Neural progenitor cell (in vitro differentiated cells): ENCODE results near the gene MAGI2. TPM values are rescaled to one million over a fixed set of nuclear protein-coding genes. Genes with fewer than 3 reads are reported as not detected.

ENCODE experiments used
- DNase-seq: peaks from one replicate; pipeline ENCODE4 v3.0.0-alpha.2; 2016; ENCODE audit warnings: low spot score
- H2AFZ ChIP-seq: fragments of 200-600 bp; sonication (generic); replicated peaks from 2 replicates; pipeline ENCODE4 v1.6.1; 2016; ENCODE audit warnings: antibody characterized with exemption
- H3F3A ChIP-seq: fragments of 200-600 bp; sonication (generic); 2 replicates; pipeline ENCODE4 v1.6.1; 2016; ENCODE audit warnings: antibody characterized with exemption, low read depth
- H3K27ac ChIP-seq: fragments of 200-600 bp; sonication (generic); 2 replicates; pipeline ENCODE4 v1.5.1; 2016; ENCODE audit warnings: mild to moderate bottlenecking
- H3K27me3 ChIP-seq: fragments of 200-600 bp; sonication (generic); 2 replicates; pipeline ENCODE4 v1.6.1; 2016; ENCODE audit warnings: mild to moderate bottlenecking, moderate library complexity
- H3K36me3 ChIP-seq: fragments of 200-600 bp; sonication (generic); 2 replicates; pipeline ENCODE4 v1.5.1; 2016
- H3K4me1 ChIP-seq: fragments of 200-600 bp; sonication (generic); 2 replicates; pipeline ENCODE4 v1.6.1; 2016; ENCODE audit warnings: mixed run types
- H3K4me2 ChIP-seq: fragments of 200-600 bp; sonication (generic); 2 replicates; pipeline ENCODE4 v1.6.1; 2016
- H3K4me3 ChIP-seq: fragments of 200-600 bp; sonication (generic); 2 replicates; pipeline ENCODE4 v1.5.1; 2016
- H3K79me2 ChIP-seq: fragments of 200-600 bp; sonication (generic); 2 replicates; pipeline ENCODE4 v1.6.1; 2016; ENCODE audit warnings: low read depth
- H3K9ac ChIP-seq: fragments of 200-600 bp; sonication (generic); 2 replicates; pipeline ENCODE4 v1.6.1; 2016
- H3K9me3 ChIP-seq: fragments of 200-600 bp; sonication (generic); 2 replicates; pipeline ENCODE4 v1.5.1; 2016; ENCODE audit warnings: low read depth
- H4K20me1 ChIP-seq: fragments of 200-600 bp; sonication (generic); 2 replicates; pipeline ENCODE4 v1.6.1; 2016; ENCODE audit warnings: low read depth
- H3K27ac Mint-ChIP-seq: 3 replicates; pipeline ENCODE4 v1.8.0; 2021; ENCODE audit warnings: mixed read lengths
- H3K27me3 Mint-ChIP-seq: 2 replicates; pipeline ENCODE4 v1.8.0; 2022; ENCODE audit warnings: low read depth, mild to moderate bottlenecking, inconsistent platforms, moderate library complexity, mixed read lengths; ENCODE audit not compliant: insufficient read depth
- H3K36me3 Mint-ChIP-seq: 3 replicates; pipeline ENCODE4 v1.8.0; 2021; ENCODE audit warnings: mixed read lengths
- H3K4me1 Mint-ChIP-seq: 3 replicates; pipeline ENCODE4 v1.8.0; 2021; ENCODE audit warnings: mixed read lengths
- H3K4me3 Mint-ChIP-seq: 3 replicates; pipeline ENCODE4 v1.8.0; 2021; ENCODE audit warnings: mild to moderate bottlenecking, moderate library complexity, mixed read lengths
- H3K9me3 Mint-ChIP-seq: 3 replicates; pipeline ENCODE4 v1.8.0; 2020; ENCODE audit warnings: mixed read lengths
- CTCF ChIP-seq: fragments of 200-600 bp; sonication (generic); IDR thresholded peaks from 2 replicates; pipeline ENCODE4 v1.5.1; 2017; ENCODE audit warnings: antibody characterized with exemption, mild to moderate bottlenecking
- EZH2 ChIP-seq: fragments of 200-600 bp; sonication (generic); IDR thresholded peaks from 2 replicates; pipeline ENCODE4 v1.6.1; 2017; ENCODE audit warnings: antibody characterized with exemption, mild to moderate bottlenecking, moderate library complexity
- EZH2phosphoT487 ChIP-seq: fragments of 200-600 bp; sonication (generic); IDR thresholded peaks from 2 replicates; pipeline ENCODE4 v1.6.1; 2017; ENCODE audit warnings: antibody characterized with exemption
- total RNA-seq: library from RNA; depleted of rRNA; stranded (reverse); fragments of >200 nt; gene quantifications from 2 replicates; pipeline ENCODE4 v1.2.3, GENCODE V29; 2015; ENCODE audit warnings: low replicate concordance

MAGI2 gene
- total RNA-seq, 1 donor from 2014 or later, result 5.8 TPM

GRCh38 chr7:79353720-79354468 is 99.6 kb downstream of the MAGI2 start:
- no peak for DNase-seq
- Histone ChIP-seq H3K4me3 (no peak overlapping the region), H4K20me1 (no peaks in the 10 kb centered on the region), H3K4me2 (no peak overlapping the region), H3K27me3 (no peaks in the 10 kb centered on the region), H3K9ac (no peak overlapping the region), H3F3A (no peaks in the 10 kb centered on the region), H3K36me3 (no peaks in the 10 kb centered on the region), H3K79me2 (no peaks in the 10 kb centered on the region), H3K4me1 (no peaks in the 10 kb centered on the region), H3K27ac (no peak overlapping the region), H2AFZ (no peak overlapping the region), H3K9me3 (no peaks in the 10 kb centered on the region)
- TF ChIP-seq EZH2 (no peak), EZH2phosphoT487 (no peak), CTCF (no peak)
- Mint-ChIP-seq H3K36me3 (no peaks in the 10 kb centered on the region), H3K4me1 (no peaks in the 10 kb centered on the region), H3K27me3 (no peaks in the 10 kb centered on the region), H3K4me3 (no peak overlapping the region), H3K9me3 (no peaks in the 10 kb centered on the region), H3K27ac (no peak overlapping the region)

- Histone ChIP-seq H3K27ac (no peak overlapping the region), H3K4me1 (no peaks in the 10 kb centered on the region), H3K9me3 (no peaks in the 10 kb centered on the region), H3K4me2 (no peak overlapping the region), H3F3A (no peaks in the 10 kb centered on the region), H3K27me3 (no peaks in the 10 kb centered on the region), H3K4me3 (no peak overlapping the region), H4K20me1 (no peaks in the 10 kb centered on the region), H2AFZ (no peak overlapping the region), H3K9ac (no peak overlapping the region), H3K36me3 (no peaks in the 10 kb centered on the region), H3K79me2 (no peaks in the 10 kb centered on the region)
- Mint-ChIP-seq H3K4me1 (no peaks in the 10 kb centered on the region), H3K4me3 (no peak overlapping the region), H3K27me3 (no peaks in the 10 kb centered on the region), H3K27ac (no peak overlapping the region), H3K36me3 (no peaks in the 10 kb centered on the region), H3K9me3 (no peaks in the 10 kb centered on the region)
- DNase-seq, result no peak
- no peak for TF ChIP-seq CTCF
- TF ChIP-seq EZH2phosphoT487, result no peak
- TF ChIP-seq EZH2, result no peak
Observed at GRCh38 chr7:79352323-79352722, 101.1 kb downstream of the MAGI2 start.

- Histone ChIP-seq H3K9me3 (no peaks in the 10 kb centered on the region), H3K4me1 (no peaks in the 10 kb centered on the region), H3F3A (no peaks in the 10 kb centered on the region), H3K27me3 (no peaks in the 10 kb centered on the region), H4K20me1 (no peaks in the 10 kb centered on the region), H3K4me2 (no peak overlapping the region), H3K79me2 (no peaks in the 10 kb centered on the region), H3K9ac (no peak overlapping the region), H3K27ac (no peak overlapping the region), H2AFZ (no peak overlapping the region), H3K36me3 (no peaks in the 10 kb centered on the region), H3K4me3 (no peak overlapping the region)
- Mint-ChIP-seq H3K27ac (no peak overlapping the region), H3K27me3 (no peaks in the 10 kb centered on the region), H3K9me3 (no peaks in the 10 kb centered on the region), H3K4me3 (no peak overlapping the region), H3K4me1 (no peaks in the 10 kb centered on the region), H3K36me3 (no peaks in the 10 kb centered on the region)
- TF ChIP-seq EZH2phosphoT487 (no peak), CTCF (no peak), EZH2 (no peak)
- no peak for DNase-seq
Observed at GRCh38 chr7:79347351-79347750, 106.1 kb downstream of the MAGI2 start.
